Chondrocyte (in vitro differentiated cells): ENCODE measurements around the gene KCNJ10. TPM values are rescaled to one million over a fixed set of nuclear protein-coding genes. Genes with fewer than 3 reads are reported as not detected.

ENCODE experiments used
- DNase-seq: peaks from one replicate; pipeline ENCODE4 v3.0.0; 2021; ENCODE audit warnings: mixed read lengths, low spot score
- H3K27ac Mint-ChIP-seq: one replicate; pipeline ENCODE4 v1.8.0; 2021; ENCODE audit warnings: mild to moderate bottlenecking, moderate library complexity, mixed read lengths; ENCODE audit not compliant: unreplicated experiment
- H3K27me3 Mint-ChIP-seq: 2 replicates; pipeline ENCODE4 v1.8.0; 2021; ENCODE audit warnings: low read depth, mixed read lengths
- H3K36me3 Mint-ChIP-seq: 2 replicates; pipeline ENCODE4 v1.8.0; 2021; ENCODE audit warnings: low read depth, mixed read lengths
- H3K4me1 Mint-ChIP-seq: 2 replicates; pipeline ENCODE4 v1.8.0; 2021; ENCODE audit warnings: low read depth, mild to moderate bottlenecking, mixed read lengths
- H3K4me3 Mint-ChIP-seq: one replicate; pipeline ENCODE4 v1.8.0; 2021; ENCODE audit warnings: mild to moderate bottlenecking, moderate library complexity, mixed read lengths; ENCODE audit not compliant: unreplicated experiment
- H3K9me3 Mint-ChIP-seq: 2 replicates; pipeline ENCODE4 v1.8.0; 2021; ENCODE audit warnings: low read depth, mixed read lengths
- total RNA-seq: library from RNA; stranded (reverse); gene quantifications from 3 replicates; pipeline ENCODE4 v1.2.1, GENCODE V29; 2021
- TF ChIP-seq, protein P1 (sequence below): fragments of 200-600 bp; sonication (generic); IDR thresholded peaks from 2 replicates; pipeline ENCODE4 v1.5.0; 2021; ENCODE audit warnings: antibody characterized with exemption, mild to moderate bottlenecking, moderate library complexity

The KCNJ10 gene
- total RNA-seq, 1 donor from 2014 or later: not detected

DNA sequence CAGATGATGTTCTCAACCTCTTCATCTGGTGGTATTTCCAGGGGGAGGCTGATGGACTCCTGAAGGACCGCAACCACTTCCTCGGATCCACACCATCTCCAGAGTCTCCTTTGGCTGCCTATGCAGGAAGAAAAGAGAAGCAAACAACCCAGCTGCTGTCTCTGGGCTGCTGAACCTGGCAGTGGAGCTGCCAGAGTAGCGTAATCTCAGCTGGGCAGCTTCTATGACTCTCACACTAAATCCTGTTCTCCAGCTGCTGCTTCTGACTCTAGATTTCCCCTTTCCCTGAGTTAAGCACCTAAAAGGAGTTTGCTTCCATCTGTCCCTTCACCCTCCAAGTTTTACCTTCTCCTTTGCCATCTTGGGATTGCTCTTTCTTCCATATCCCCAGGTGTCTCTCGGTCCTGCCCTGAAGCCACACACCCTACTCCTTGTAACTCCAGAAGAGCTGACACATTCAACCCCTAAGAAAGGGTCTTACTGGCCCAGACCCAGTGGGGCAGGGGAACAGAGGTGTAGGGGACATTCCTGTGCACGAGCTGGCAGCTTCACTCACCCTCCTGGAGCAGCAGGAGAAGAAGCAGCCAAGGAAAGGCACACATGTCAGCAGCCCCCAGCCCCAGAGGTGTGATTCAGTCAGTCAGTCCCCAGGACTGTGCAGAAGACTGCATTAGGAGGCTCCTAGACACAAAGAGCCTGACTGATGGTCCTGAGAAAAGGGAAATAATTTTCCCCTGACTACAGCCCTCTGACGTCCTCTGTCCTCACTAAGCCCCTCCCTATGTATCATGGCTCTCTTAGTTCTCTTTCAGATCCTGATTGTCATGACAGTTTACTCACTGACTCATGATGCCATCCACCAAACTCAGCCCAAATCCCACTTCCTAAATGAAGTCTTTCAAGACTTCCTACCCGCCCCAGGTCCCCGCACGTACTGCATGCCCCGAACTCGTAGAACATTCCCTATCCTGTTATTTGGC, 116.1 kb downstream of the KCNJ10 start, which contains the start of gene SLAMF9:
Gene SLAMF9, minus strand, starts transcription at position 702 of the 980 bp plus-strand sequence. Its CDS starts 100 bp downstream, at position 602.
- Mint-ChIP-seq H3K9me3 (no peaks in the 10 kb centered on the region), H3K4me1 (no peaks in the 10 kb centered on the region), H3K27ac (no peak within 1 kb of the TSS), H3K27me3 (peaks cover 55% of the 10 kb centered on the region), H3K36me3 (no peaks in the 10 kb centered on the region), H3K4me3 (no peak within 1 kb of the TSS)
- TF ChIP-seq, protein P1, sequence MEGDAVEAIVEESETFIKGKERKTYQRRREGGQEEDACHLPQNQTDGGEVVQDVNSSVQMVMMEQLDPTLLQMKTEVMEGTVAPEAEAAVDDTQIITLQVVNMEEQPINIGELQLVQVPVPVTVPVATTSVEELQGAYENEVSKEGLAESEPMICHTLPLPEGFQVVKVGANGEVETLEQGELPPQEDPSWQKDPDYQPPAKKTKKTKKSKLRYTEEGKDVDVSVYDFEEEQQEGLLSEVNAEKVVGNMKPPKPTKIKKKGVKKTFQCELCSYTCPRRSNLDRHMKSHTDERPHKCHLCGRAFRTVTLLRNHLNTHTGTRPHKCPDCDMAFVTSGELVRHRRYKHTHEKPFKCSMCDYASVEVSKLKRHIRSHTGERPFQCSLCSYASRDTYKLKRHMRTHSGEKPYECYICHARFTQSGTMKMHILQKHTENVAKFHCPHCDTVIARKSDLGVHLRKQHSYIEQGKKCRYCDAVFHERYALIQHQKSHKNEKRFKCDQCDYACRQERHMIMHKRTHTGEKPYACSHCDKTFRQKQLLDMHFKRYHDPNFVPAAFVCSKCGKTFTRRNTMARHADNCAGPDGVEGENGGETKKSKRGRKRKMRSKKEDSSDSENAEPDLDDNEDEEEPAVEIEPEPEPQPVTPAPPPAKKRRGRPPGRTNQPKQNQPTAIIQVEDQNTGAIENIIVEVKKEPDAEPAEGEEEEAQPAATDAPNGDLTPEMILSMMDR: no peak
- DNase-seq: no peak

DNA sequence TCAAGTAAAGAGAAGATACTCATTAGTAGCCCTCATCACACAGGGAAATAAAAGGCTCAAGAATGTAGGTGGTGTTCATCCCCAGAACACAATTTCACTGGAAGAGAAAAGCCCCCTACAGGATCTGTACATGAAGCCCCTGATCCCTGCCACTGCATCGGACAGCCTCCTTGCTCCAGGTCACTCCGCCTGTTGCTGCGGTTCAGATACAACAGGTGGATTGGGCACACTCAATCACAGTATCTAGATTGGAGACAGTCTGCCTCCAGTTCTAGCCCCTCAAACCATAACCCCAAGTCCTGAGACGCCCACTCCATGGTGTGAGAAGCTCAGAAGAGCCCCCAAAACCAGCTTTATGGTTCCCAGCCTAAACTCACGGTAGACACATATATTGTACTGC, 117.0 kb downstream of the KCNJ10 start:
- Mint-ChIP-seq H3K4me3 (no peak overlapping the region), H3K27me3 (peaks cover 57% of the 10 kb centered on the region)

DNA sequence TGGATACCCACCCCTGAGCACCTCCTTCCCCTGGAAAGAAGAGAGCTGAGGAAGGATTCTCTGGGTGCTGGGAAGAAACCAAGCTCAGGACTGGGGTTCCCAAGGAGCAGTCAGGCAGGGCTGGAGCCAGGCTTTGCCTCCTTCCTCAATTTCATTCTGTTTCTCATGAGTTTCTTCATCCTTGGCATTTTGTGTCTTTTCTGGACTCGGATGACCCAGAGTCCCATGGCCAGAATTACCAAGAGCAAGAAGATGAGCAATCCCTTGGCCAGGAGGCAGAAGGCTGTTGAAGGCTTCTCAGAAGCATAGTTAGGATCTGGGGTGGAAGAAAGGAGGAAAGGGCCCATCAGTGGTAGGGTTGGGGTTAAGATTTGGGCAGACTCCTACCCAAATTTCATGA, 118.4 kb downstream of the KCNJ10 start:
- no peak overlapping the region for H3K27ac Mint-ChIP-seq
- no peak for DNase-seq
- TF ChIP-seq, protein P1: no peak
- no peaks in the 10 kb centered on the region for H3K36me3 Mint-ChIP-seq
- H3K27me3 Mint-ChIP-seq: peaks cover 55% of the 10 kb centered on the region
- no peaks in the 10 kb centered on the region for H3K9me3 Mint-ChIP-seq
- no peaks in the 10 kb centered on the region for H3K4me1 Mint-ChIP-seq
- H3K4me3 Mint-ChIP-seq: no peak overlapping the region

More for the DNA sequence above, 117.0 kb downstream of the KCNJ10 start:
- H3K9me3 Mint-ChIP-seq: no peaks in the 10 kb centered on the region
- no peaks in the 10 kb centered on the region for H3K36me3 Mint-ChIP-seq
- H3K27ac Mint-ChIP-seq: no peak overlapping the region
- TF ChIP-seq, protein P1: no peak
- DNase-seq: no peak
- no peaks in the 10 kb centered on the region for H3K4me1 Mint-ChIP-seq

DNA sequence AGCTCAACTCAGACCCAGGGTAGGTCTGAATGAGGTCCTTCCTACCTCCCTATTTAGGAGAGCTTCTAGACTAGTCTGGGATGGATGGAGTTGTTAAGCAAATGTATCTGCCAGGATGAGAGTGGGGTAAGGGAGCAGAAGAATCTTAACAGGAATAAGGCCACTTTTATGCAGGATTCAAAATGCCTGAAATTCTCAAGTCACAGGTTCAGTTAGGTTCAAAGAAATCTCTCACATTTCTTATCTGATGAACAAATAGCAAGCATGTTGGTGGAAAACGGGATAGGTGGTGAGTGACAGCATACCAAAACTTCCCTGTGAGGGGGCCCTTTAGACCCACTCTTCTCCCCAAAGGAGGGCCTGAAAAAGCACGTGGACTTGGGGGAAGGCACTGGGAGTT, 118.9 kb downstream of the KCNJ10 start:
- H3K36me3 Mint-ChIP-seq: no peaks in the 10 kb centered on the region
- H3K27me3 Mint-ChIP-seq: peaks cover 53% of the 10 kb centered on the region
- peaks cover 2% of the 10 kb centered on the region for H3K4me1 Mint-ChIP-seq
- H3K4me3 Mint-ChIP-seq: no peak overlapping the region
- no peaks in the 10 kb centered on the region for H3K9me3 Mint-ChIP-seq
- DNase-seq: no peak
- no peak overlapping the region for H3K27ac Mint-ChIP-seq
- TF ChIP-seq, protein P1: no peak

DNA sequence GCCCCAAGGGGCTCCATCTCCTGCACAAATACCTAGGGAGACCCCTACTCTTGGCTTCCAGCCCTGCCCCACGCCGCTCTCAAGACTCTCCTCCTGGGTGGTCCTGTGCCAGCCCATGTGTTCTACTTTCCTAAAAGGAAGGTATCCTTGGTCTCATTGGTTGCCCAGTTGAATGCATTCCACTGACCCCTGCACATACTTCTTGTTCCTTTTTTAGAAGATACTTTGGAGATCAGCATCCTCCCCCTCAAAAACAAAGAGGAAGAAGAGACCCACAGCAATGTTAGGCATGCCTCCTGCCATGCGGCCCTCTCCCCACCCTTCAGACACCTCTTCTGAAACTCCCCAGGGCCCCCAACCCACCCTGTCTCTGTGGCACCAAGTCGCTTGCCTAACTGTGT, 120.0 kb downstream of the KCNJ10 start:
- Mint-ChIP-seq H3K27ac (no peak overlapping the region), H3K9me3 (no peaks in the 10 kb centered on the region), H3K36me3 (no peaks in the 10 kb centered on the region), H3K27me3 (peaks cover 53% of the 10 kb centered on the region), H3K4me1 (peaks cover 10% of the 10 kb centered on the region), H3K4me3 (no peak overlapping the region)
- no peak for DNase-seq
- TF ChIP-seq, protein P1: no peak
